Measurements from ENCODE around the gene SRCAP.
"Not testable (repeated sequence)": the region's sequence is repeated elsewhere in the genome, so short reads cannot be mapped to it uniquely, and the experiment has no call there.

DNA sequence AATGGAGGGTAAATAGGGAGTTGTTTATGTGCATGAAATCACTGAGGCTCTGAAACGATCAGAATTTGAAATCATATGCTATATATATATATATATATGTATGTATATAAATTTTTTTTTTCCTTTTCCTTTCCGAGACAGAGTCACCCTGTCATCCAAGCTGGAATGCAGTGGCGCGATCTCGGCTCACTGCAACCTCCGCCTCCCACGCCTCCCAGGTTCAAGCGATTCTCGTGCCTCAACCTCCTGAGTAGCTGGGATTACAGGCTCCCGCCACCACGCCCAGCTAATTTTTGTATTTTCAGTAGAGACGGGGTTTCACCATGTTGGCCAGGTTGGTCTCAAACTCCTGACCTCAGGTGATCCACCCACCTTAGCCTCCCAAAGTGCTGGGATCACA lies 4.1 kb downstream of the SRCAP start:
- TF ChIP-seq, protein P1, sequence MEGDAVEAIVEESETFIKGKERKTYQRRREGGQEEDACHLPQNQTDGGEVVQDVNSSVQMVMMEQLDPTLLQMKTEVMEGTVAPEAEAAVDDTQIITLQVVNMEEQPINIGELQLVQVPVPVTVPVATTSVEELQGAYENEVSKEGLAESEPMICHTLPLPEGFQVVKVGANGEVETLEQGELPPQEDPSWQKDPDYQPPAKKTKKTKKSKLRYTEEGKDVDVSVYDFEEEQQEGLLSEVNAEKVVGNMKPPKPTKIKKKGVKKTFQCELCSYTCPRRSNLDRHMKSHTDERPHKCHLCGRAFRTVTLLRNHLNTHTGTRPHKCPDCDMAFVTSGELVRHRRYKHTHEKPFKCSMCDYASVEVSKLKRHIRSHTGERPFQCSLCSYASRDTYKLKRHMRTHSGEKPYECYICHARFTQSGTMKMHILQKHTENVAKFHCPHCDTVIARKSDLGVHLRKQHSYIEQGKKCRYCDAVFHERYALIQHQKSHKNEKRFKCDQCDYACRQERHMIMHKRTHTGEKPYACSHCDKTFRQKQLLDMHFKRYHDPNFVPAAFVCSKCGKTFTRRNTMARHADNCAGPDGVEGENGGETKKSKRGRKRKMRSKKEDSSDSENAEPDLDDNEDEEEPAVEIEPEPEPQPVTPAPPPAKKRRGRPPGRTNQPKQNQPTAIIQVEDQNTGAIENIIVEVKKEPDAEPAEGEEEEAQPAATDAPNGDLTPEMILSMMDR (IDR thresholded peaks at IDR 0.05; ENCODE audit: poor library complexity) = not testable (repeated sequence)
- TF ChIP-seq EZH2phosphoT487 (IDR thresholded peaks at IDR 0.05; ENCODE audit: low read depth, severe bottlenecking, unreplicated experiment); EZH2 (IDR thresholded peaks at IDR 0.05; ENCODE audit: borderline replicate concordance): not testable (repeated sequence)

Measured in hepatocyte (in vitro differentiated cells).